Measurements from ENCODE around the gene LFNG. TPM values are rescaled to one million over a fixed set of nuclear protein-coding genes. Genes with fewer than 3 reads are reported as not detected.

The LFNG gene
- total and polyA plus RNA-seq, 4 donors, result 0.22 to 2.9 (median 2.6) TPM

DNA sequence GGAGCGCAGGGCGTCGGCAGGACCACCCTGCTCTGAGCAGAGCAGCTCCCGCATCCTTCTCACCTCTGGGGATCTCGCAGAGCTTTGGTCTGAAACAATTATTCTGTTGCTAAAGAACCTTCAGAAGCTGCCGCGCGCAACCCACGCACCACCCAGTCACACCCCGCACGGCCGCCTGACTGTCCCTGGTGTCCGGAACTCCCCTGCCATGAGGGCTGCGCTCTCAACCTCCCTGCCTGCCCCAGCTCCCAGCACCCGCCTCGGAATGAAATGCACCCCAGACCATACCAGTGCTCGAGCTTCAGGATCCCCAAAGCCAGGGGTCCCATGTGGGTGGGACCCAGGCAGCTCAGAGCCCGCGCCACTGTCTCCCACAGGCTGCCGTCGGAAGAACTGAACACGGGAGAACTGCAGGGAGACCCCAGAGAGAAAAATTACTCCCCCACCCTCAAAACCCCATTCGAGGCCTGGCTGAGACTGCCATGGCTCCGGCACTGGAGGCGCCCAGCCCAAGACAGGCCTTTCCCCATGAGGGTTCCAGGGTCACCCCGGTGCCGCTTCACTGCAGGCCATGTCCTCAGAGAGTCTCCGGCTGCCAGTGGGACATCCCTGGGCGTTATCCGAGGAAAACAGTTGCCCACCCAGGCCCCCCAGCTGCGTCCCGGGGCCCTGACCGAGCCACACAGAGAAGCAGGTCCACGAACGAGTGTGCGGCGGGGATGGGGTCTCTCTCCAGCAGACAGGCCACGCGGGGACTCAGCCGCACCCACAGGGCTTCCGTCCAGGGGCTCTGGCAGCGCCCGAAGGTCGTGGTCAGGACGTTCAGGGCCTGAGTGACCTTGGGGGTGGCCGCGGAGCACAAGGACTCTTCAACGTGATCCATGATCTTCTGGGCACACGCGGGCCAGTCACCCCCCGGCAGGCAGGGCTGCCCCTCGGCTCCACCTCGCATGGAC lies 23.6 kb downstream of the LFNG start:
- Histone ChIP-seq H3K4me3 (ENCODE audit: low read depth in 1 of 3, low read length in 3 of 3) (no peak overlapping the region), H3K27ac (ENCODE audit: low read depth in 1 of 2, low read length in 2 of 2) (no peak overlapping the region), H3K9ac (ENCODE audit: low read depth in 1 of 2, low read length in 2 of 2) (no peak overlapping the region), H3K36me3 (ENCODE audit: control insufficient read depth in 4 of 4, insufficient read depth in 3 of 4, low read depth in 1 of 4, low read length in 3 of 4) (peaks cover 19 to 75% (median 30%) of the 10 kb centered on the region in 4 donors), H3K27me3 (ENCODE audit: control insufficient read depth in 4 of 4, insufficient read depth in 4 of 4, low read length in 3 of 4) (no peaks in the 10 kb centered on the region), H3K4me1 (ENCODE audit: control insufficient read depth in 4 of 4, insufficient read depth in 4 of 4, low read length in 3 of 4) (no peaks in the 10 kb centered on the region), H3K9me3 (ENCODE audit: control insufficient read depth in 4 of 4, low read length in 3 of 4) (no peaks in the 10 kb centered on the region)
- WGBS, result 94% methylated on average over 53 of the region's 53 CpGs
- DNase-seq (ENCODE audit: low spot score), result no peak
- TF ChIP-seq, protein P1, sequence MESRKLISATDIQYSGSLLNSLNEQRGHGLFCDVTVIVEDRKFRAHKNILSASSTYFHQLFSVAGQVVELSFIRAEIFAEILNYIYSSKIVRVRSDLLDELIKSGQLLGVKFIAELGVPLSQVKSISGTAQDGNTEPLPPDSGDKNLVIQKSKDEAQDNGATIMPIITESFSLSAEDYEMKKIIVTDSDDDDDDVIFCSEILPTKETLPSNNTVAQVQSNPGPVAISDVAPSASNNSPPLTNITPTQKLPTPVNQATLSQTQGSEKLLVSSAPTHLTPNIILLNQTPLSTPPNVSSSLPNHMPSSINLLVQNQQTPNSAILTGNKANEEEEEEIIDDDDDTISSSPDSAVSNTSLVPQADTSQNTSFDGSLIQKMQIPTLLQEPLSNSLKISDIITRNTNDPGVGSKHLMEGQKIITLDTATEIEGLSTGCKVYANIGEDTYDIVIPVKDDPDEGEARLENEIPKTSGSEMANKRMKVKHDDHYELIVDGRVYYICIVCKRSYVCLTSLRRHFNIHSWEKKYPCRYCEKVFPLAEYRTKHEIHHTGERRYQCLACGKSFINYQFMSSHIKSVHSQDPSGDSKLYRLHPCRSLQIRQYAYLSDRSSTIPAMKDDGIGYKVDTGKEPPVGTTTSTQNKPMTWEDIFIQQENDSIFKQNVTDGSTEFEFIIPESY (IDR thresholded peaks at IDR 0.05), result no peak
- no peak for TF ChIP-seq RXRA (IDR thresholded peaks at IDR 0.05)
- no peak for TF ChIP-seq RAD21 (IDR thresholded peaks at IDR 0.05)
- TF ChIP-seq, protein P2, sequence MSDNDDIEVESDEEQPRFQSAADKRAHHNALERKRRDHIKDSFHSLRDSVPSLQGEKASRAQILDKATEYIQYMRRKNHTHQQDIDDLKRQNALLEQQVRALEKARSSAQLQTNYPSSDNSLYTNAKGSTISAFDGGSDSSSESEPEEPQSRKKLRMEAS (IDR thresholded peaks at IDR 0.05), result no peak
- no peak for TF ChIP-seq NR2F2 (IDR thresholded peaks at IDR 0.05)

DNA sequence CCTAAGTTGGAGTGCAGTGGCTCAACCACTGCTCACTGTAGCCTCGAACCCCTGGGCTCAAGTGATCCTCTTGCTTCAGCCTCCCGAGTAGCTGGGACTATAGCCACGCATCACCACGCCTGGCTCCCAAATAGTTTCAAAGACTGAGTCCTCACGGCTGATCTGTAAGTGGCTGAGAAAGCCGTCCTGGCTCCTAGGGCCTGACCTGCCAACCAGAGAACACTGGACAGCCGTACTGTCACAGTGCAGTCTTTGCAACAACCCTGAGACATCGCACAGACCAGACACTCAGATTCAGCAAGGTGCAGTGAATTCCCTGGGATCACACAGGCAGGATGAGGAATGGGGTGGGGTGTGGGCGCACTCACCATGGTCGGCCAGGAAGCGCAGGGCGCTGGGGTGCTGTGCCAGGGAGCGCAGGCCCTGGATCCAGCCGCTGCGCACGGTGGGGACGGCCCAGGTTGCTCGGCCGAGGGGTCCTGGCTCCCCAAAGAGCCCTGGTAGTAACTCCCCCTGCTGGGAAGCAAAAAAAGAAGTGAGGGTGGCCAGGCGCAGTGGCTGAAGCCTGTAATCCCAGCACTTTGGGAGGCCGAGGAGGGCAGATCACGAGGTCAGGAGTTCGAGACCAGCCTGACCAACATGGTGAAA lies 25.1 kb downstream of the LFNG start:
- Histone ChIP-seq H3K27ac (ENCODE audit: low read depth in 1 of 2, low read length in 2 of 2) (no peak overlapping the region), H3K9ac (ENCODE audit: low read depth in 1 of 2, low read length in 2 of 2) (no peak overlapping the region), H3K27me3 (ENCODE audit: control insufficient read depth in 4 of 4, insufficient read depth in 4 of 4, low read length in 3 of 4) (no peaks in the 10 kb centered on the region), H3K4me1 (ENCODE audit: control insufficient read depth in 4 of 4, insufficient read depth in 4 of 4, low read length in 3 of 4) (no peaks in the 10 kb centered on the region), H3K36me3 (ENCODE audit: control insufficient read depth in 4 of 4, insufficient read depth in 3 of 4, low read depth in 1 of 4, low read length in 3 of 4) (peaks cover 16 to 62% (median 28%) of the 10 kb centered on the region in 4 donors), H3K4me3 (ENCODE audit: low read depth in 1 of 3, low read length in 3 of 3) (no peak overlapping the region), H3K9me3 (ENCODE audit: control insufficient read depth in 4 of 4, low read length in 3 of 4) (no peaks in the 10 kb centered on the region)
- TF ChIP-seq NR2F2 (IDR thresholded peaks at IDR 0.05) (no peak), HNF4G (IDR thresholded peaks at IDR 0.05) (no peak), HNF4A (conservative IDR thresholded peaks at IDR 0.05) (no peak), RAD21 (IDR thresholded peaks at IDR 0.05) (no peak), RXRA (IDR thresholded peaks at IDR 0.05) (no peak), GABPA (IDR thresholded peaks at IDR 0.05 in 1 of 2, conservative IDR thresholded peaks at IDR 0.05 in 1 of 2) (no peak), EGR1 (IDR thresholded peaks at IDR 0.05; ENCODE audit: low read depth in 2 of 2) (no peak), SP1 (IDR thresholded peaks at IDR 0.05) (no peak), JUND (IDR thresholded peaks at IDR 0.05) (no peak)
- TF ChIP-seq, protein P3, sequence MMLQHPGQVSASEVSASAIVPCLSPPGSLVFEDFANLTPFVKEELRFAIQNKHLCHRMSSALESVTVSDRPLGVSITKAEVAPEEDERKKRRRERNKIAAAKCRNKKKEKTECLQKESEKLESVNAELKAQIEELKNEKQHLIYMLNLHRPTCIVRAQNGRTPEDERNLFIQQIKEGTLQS (IDR thresholded peaks at IDR 0.05), result no peak
- TF ChIP-seq, protein P1 (IDR thresholded peaks at IDR 0.05), result no peak
- TF ChIP-seq, protein P4, sequence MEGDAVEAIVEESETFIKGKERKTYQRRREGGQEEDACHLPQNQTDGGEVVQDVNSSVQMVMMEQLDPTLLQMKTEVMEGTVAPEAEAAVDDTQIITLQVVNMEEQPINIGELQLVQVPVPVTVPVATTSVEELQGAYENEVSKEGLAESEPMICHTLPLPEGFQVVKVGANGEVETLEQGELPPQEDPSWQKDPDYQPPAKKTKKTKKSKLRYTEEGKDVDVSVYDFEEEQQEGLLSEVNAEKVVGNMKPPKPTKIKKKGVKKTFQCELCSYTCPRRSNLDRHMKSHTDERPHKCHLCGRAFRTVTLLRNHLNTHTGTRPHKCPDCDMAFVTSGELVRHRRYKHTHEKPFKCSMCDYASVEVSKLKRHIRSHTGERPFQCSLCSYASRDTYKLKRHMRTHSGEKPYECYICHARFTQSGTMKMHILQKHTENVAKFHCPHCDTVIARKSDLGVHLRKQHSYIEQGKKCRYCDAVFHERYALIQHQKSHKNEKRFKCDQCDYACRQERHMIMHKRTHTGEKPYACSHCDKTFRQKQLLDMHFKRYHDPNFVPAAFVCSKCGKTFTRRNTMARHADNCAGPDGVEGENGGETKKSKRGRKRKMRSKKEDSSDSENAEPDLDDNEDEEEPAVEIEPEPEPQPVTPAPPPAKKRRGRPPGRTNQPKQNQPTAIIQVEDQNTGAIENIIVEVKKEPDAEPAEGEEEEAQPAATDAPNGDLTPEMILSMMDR (IDR thresholded peaks at IDR 0.05; ENCODE audit: low read depth, low read length, missing input control), result no peak
- no peak for DNase-seq (ENCODE audit: low spot score)
- 94% methylated on average over 23 of the region's 23 CpGs for WGBS
